HG02798 (cell line): ENCODE measurements around the gene SIGLEC9.
"Not testable (repeated sequence)": the region's sequence is repeated elsewhere in the genome, so short reads cannot be mapped to it uniquely, and the experiment has no call there.

Experiments
- ATAC-seq: cut with Tn5 transposase; IDR thresholded peaks from one replicate; pipeline ENCODE4 v1.9.1; 2021; ENCODE audit warnings: mild to moderate bottlenecking; ENCODE audit not compliant: unreplicated experiment, poor library complexity

The SIGLEC9 gene

DNA sequence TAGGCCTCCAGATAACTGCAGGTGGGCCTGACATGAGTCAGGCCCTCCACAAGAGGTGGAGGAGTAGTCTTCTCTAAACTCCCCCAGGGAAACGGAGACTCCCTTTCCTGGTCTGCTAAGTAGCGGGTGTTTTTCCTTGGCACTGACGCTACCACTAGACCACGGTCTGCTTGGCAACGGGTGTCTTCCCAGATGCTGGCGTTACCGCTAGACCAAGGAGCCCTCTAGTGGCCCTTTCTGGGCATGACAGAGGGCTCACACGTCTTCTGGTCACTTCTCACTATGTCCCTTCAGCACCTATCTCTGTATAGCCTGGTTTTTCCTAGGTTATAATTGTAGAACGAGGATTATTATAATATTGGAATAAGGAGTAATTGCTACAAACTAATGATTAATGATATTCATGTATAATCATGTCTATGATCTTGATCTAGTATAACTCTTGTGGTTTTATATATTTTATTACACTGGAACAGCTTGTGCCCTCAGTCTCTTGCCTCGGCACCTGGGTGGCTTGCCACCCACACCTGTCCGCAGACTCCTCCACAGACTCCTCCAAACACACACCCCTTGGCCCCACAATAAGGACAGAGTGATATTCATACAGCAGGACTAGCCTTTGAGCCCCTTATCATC, 44.7 kb downstream of the SIGLEC9 start:
- ATAC-seq, result not testable (repeated sequence)

DNA sequence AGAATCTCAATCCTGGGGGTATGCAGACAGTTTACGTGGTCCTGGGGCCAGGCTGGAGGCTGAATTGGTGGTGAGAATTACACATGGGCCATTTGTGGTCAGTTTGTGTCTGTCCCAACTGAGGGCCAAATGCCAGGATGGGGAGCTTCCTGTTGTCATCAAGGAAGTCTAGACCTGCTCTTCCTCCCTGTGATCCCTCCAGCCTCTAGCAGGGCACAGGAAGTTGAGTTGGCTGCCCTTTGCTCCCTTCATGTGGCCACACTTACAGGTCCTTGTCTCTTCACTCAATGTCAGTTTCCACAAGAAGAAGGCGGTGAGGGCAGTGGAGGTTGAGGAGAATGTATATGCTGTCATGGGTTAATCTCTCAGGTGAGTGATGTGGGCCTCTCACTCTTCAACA, 47.5 kb downstream of the SIGLEC9 start:
- no peak for ATAC-seq

DNA sequence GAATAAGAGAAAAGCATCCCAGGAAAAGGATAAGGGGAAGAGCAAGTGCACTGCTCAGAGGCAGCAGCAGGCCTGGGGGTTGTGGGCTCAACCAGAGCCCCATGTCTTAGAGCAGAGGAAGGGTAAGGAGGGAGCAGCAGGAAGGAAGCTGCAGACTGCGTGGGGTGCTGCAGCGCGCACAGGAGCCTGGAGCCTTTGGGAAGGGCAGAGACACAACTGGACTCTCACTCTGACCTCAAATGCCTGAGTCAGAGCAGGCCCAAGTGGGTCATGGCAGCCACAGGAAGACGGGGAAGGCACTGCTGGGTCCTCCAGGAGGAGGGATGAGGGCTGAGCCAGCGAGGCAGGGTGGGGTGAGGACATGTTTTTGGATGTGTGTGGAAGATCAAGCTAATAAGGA, 49.0 kb downstream of the SIGLEC9 start:
- ATAC-seq, result no peak

DNA sequence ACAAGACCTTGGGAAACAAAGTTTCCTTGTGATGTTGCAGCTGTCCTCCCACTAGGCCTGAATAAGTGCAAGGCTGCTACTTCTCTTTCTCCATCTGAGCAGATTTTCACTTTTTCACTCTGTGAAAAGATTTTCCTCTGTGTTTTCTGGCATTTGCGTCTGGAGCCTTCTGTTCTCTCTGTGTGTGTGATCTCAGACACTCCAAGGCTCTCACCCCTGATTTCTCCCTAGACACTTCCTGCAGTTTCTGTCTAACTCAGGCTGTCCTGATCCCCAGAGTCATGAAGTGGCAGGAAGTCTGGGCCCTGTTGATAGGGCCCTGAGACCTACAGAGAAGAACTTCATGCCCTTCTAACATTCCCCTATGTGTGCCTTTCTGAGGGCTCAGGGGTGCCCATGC, 54.5 kb downstream of the SIGLEC9 start:
- ATAC-seq, result no peak
